Kidney epithelial cell (primary cell): ENCODE measurements around the gene SIPA1. TPM values are rescaled to one million over a fixed set of nuclear protein-coding genes. Genes with fewer than 3 reads are reported as not detected.
A peak's percentile ranks its signal among the peaks of the same experiment; 100 is the strongest.

Experiments used
- DNase-seq: peaks from one replicate; pipeline ENCODE4 v3.0.0-alpha.2; 2010; ENCODE audit warnings: low read depth
- H3K27me3 ChIP-seq: 2 replicates; pipeline ENCODE4 v1.6.0; 2011; ENCODE audit warnings: low read length; ENCODE audit not compliant: control insufficient read depth, insufficient read depth
- H3K36me3 ChIP-seq: 2 replicates; pipeline ENCODE4 v1.5.1; 2011; ENCODE audit warnings: low read length; ENCODE audit not compliant: control insufficient read depth, insufficient read depth
- H3K4me3 ChIP-seq: 2 replicates; pipeline ENCODE4 v1.5.1; 2011; ENCODE audit warnings: low read depth, mild to moderate bottlenecking, control low read depth, low read length
- total RNA-seq: library from RNA; depleted of rRNA; stranded (reverse); fragments of >200 nt; gene quantifications from 2 replicates; pipeline ENCODE4 v1.2.3, GENCODE V29; 2015
- TF ChIP-seq, protein P1 (sequence below): IDR thresholded peaks from 2 replicates; pipeline ENCODE4 v1.5.1; 2011; ENCODE audit warnings: mild to moderate bottlenecking, moderate library complexity, low read length, control low read depth, inconsistent platforms; ENCODE audit not compliant: insufficient read depth, poor library complexity, severe bottlenecking

Gene SIPA1
- total RNA-seq, 1 donor from 2014 or later = 25.8 TPM

DNA sequence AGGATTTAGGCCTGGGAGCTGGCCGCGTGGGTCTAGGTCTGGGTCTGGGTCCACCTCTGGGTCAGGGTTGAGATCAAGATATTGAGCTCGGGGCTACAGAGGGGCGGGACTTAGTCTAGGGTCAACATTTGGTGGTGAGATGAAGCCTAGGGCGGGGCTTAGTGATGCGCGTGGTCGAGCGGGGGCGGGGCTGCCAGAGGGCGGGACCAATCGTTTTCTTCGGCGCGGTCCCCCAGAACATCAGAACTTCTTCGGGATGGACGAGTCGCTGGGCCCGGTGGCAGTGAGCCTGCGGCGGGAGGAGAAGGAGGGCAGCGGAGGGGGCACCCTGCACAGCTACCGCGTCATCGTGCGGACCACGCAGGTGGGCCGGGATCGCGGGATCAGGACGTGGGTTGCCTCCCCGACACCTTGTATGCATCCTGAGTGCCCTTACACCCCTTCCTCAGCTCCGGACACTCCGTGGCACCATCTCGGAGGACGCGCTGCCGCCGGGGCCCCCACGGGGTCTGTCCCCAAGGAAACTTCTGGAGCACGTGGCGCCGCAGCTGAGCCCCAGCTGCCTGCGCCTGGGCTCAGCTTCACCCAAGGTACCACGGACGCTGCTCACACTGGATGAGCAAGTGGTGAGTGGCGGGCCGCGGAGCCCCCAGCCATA, 4.2 kb downstream of the SIPA1 start:
- Histone ChIP-seq H3K4me3 (no peak overlapping the region), H3K27me3 (no peaks in the 10 kb centered on the region), H3K36me3 (peaks cover 2% of the 10 kb centered on the region)
- DNase-seq = no peak
- TF ChIP-seq, protein P1, sequence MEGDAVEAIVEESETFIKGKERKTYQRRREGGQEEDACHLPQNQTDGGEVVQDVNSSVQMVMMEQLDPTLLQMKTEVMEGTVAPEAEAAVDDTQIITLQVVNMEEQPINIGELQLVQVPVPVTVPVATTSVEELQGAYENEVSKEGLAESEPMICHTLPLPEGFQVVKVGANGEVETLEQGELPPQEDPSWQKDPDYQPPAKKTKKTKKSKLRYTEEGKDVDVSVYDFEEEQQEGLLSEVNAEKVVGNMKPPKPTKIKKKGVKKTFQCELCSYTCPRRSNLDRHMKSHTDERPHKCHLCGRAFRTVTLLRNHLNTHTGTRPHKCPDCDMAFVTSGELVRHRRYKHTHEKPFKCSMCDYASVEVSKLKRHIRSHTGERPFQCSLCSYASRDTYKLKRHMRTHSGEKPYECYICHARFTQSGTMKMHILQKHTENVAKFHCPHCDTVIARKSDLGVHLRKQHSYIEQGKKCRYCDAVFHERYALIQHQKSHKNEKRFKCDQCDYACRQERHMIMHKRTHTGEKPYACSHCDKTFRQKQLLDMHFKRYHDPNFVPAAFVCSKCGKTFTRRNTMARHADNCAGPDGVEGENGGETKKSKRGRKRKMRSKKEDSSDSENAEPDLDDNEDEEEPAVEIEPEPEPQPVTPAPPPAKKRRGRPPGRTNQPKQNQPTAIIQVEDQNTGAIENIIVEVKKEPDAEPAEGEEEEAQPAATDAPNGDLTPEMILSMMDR = no peak

DNA sequence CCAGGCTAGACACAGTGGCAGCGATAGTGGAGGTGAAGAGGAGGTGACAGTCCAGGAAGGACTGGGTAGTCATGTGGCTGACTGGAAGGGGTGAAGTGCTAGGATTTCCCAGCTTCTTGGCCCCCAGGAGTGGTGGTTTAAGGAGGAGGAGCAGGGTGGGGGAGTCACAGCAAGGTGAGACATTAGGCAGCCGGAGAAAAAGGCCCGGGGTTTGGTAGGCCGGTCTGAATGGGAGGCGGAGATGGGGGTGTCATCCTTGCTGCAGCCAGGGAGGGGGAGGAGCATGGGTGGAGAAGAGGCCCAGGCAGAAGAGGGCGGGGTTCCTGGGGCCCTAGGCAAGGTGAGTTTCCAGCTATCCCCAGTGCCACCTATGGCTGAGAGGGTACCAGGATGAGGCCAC, 6.1 kb downstream of the SIPA1 start:
- TF ChIP-seq, protein P1 = no peak
- no peak overlapping the region for H3K4me3 ChIP-seq
- H3K36me3 ChIP-seq = peaks cover 2% of the 10 kb centered on the region
- no peak for DNase-seq
- H3K27me3 ChIP-seq = no peaks in the 10 kb centered on the region

DNA sequence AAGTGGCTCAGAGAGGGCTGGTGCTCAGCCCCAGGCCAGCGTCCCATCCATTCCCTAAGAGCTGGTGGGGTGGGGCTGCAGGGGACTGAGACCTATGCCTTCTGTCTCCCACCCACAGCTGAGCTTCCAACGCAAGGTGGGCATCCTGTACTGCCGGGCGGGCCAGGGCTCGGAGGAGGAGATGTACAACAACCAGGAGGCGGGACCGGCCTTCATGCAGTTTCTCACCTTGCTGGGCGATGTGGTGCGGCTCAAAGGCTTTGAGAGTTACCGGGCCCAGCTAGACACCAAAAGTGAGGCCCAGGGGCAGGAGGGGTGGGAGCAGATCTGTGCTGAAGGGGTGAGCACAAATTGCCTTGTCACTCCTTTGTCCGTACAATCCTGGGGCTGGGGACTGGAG, 6.9 kb downstream of the SIPA1 start:
- TF ChIP-seq, protein P1 = no peak
- Histone ChIP-seq H3K4me3 (no peak overlapping the region), H3K27me3 (no peaks in the 10 kb centered on the region), H3K36me3 (peaks cover 2% of the 10 kb centered on the region)
- no peak for DNase-seq

DNA sequence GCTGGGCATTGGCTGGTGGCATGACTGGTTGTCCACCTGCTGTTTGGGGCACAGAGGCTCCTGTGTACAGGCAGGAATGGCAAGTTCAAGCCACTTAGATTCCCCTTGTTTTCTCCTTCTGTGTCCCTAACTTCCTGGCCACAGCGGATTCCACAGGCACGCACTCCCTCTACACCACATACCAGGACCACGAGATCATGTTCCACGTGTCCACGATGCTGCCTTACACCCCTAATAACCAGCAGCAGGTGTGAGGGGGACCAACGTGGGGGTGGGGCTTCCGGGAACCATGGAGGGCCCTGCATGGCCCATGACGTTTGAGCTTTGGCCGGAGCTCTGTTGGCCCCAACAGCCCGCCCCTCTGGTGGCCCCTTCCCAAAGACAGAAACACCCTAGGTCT, 7.8 kb downstream of the SIPA1 start:
- no peak for DNase-seq
- TF ChIP-seq, protein P1 = no peak
- Histone ChIP-seq H3K27me3 (no peaks in the 10 kb centered on the region), H3K36me3 (peaks cover 2% of the 10 kb centered on the region), H3K4me3 (no peak overlapping the region)

DNA sequence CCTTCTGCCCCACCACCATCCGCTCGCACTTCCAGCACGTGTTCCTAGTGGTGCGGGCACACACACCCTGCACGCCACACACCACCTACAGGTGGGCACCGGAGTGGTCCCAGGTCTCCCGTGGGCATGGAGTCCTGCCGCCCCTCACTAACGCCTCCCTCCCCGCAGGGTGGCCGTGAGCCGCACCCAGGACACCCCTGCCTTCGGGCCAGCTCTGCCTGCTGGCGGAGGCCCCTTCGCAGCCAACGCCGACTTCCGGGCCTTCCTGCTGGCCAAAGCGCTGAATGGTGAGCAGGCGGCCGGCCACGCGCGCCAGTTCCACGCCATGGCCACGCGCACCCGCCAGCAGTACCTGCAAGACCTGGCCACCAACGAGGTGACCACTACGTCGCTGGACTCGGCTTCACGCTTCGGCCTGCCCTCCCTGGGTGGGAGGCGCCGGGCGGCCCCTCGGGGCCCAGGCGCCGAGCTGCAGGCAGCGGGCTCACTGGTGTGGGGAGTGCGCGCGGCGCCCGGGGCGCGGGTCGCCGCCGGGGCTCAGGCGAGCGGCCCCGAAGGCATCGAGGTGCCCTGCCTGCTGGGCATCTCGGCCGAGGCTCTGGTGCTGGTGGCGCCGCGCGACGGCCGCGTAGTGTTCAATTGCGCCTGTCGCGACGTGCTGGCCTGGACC, 8.5 kb downstream of the SIPA1 start:
- no peaks in the 10 kb centered on the region for H3K27me3 ChIP-seq
- DNase-seq = no peak
- peaks cover 2% of the 10 kb centered on the region for H3K36me3 ChIP-seq
- H3K4me3 ChIP-seq = peak overlapping the region; percentile 42
- TF ChIP-seq, protein P1 = no peak
